Left ventricle myocardium inferior (tissue), 1 donor: Measurements from ENCODE around the gene SLC39A2. TPM values are rescaled to one million over a fixed set of nuclear protein-coding genes. Genes with fewer than 3 reads are reported as not detected.

Experiments used
- DNase-seq: peaks from one replicate; pipeline ENCODE4 v3.0.0-alpha.2; 2020
- H3K27ac ChIP-seq: fragments of 200-600 bp; replicated peaks from 2 replicates; pipeline ENCODE4 v1.8.0; 2021
- H3K27me3 ChIP-seq: fragments of 200-600 bp; 2 replicates; pipeline ENCODE4 v1.8.0; 2021; ENCODE audit warnings: low read depth
- H3K36me3 ChIP-seq: fragments of 200-600 bp; 2 replicates; pipeline ENCODE4 v1.8.0; 2021
- H3K4me1 ChIP-seq: fragments of 200-600 bp; 2 replicates; pipeline ENCODE4 v1.8.0; 2021
- H3K4me3 ChIP-seq: fragments of 200-600 bp; 2 replicates; pipeline ENCODE4 v1.8.0; 2021; ENCODE audit warnings: mild to moderate bottlenecking, moderate library complexity
- H3K9me3 ChIP-seq: fragments of 200-600 bp; replicated peaks from 2 replicates; pipeline ENCODE4 v1.8.0; 2021
- intact Hi-C: fragments of 100-400 bp; cut with micrococcal nuclease; formaldehyde crosslinking; loops from one replicate; pipeline ENCODE4 v1.11.0; 2022
- total RNA-seq: library from RNA; stranded (reverse); fragmentation: NEBNext Ultra II Directional; extraction: Animal tissue kit (Norgen Biotek cat#: 25700); gene quantifications from one replicate; pipeline ENCODE4 v1.2.1, GENCODE V29; 2021
- TF ChIP-seq, protein P1 (sequence below): fragments of 200-600 bp; IDR thresholded peaks from 2 replicates; pipeline ENCODE4 v1.8.0; 2021; ENCODE audit warnings: antibody characterized with exemption, mild to moderate bottlenecking, borderline replicate concordance
- donor health status: DM: no; HTN: yes; CAD: no; lungs with severe emphysema.

SLC39A2 gene
- total RNA-seq, 1 donor from 2014 or later = not detected

GRCh38 chr14:21024585-21025370 is 25.7 kb downstream of the SLC39A2 start, which contains the start of gene NDRG2:
NDRG2 (minus strand) TSS chr14:21025061; CDS start chr14:21023315, 1,746 bp downstream.
- peak within 1 kb of the TSS; percentile 99 for H3K27ac ChIP-seq
- intact Hi-C loops = no loop called here
- peak; percentile 89 for DNase-seq
- TF ChIP-seq, protein P1, sequence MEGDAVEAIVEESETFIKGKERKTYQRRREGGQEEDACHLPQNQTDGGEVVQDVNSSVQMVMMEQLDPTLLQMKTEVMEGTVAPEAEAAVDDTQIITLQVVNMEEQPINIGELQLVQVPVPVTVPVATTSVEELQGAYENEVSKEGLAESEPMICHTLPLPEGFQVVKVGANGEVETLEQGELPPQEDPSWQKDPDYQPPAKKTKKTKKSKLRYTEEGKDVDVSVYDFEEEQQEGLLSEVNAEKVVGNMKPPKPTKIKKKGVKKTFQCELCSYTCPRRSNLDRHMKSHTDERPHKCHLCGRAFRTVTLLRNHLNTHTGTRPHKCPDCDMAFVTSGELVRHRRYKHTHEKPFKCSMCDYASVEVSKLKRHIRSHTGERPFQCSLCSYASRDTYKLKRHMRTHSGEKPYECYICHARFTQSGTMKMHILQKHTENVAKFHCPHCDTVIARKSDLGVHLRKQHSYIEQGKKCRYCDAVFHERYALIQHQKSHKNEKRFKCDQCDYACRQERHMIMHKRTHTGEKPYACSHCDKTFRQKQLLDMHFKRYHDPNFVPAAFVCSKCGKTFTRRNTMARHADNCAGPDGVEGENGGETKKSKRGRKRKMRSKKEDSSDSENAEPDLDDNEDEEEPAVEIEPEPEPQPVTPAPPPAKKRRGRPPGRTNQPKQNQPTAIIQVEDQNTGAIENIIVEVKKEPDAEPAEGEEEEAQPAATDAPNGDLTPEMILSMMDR = no peak
- no peaks in the 10 kb centered on the region for H3K9me3 ChIP-seq
- peaks cover 60% of the 10 kb centered on the region for H3K4me1 ChIP-seq
- no peaks in the 10 kb centered on the region for H3K27me3 ChIP-seq
- H3K4me3 ChIP-seq = peak within 1 kb of the TSS; percentile 83
- peaks cover 25% of the 10 kb centered on the region for H3K36me3 ChIP-seq

DNA sequence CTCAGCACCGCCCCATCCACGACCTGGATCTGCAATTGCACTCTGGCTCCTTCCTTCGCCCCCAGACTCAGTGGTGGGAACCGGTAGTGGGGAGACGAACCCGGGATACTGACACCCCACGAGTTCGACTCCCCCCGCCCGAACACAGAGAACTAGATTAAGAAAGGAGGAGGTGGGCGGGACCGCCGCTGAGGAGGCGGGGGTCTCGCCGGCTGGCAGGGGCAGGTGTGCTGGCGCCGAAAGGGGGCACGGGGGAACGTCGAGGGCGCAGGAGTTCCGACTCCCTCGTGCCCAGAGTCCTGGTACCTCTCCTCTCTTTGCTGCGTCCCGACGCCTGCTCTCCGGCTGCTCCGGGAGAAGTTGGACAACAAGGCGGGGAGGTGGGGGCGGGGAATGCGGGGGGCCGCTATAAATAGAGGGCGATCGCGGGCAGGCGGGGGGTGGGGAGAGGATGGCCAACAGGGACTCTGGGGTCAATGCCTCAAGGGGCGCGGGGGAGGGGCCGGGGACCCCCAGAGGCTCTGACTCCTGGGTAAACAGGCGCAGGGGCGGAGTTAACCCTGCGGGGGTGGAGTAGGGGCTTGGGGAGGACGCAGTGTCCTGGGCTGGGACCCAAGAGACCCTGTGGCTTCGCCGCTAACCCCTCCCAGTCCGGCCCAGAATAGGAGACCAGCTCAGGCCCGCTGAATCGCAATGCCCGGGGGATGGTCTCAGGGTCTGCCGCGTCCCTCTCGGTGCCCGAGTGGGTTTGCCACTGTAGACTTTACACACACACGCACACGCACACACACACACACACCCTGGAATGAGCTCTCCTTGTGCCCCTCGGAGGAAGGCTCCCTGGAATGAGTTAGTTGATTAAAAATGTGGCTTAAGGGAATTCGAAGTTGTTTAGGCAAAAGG is 26.5 kb downstream of the SLC39A2 start:
- TF ChIP-seq, protein P1 = no peak
- intact Hi-C loops = no loop called here
- Histone ChIP-seq H3K27me3 (no peaks in the 10 kb centered on the region), H3K27ac (peak overlapping the region; percentile 99), H3K36me3 (peaks cover 16% of the 10 kb centered on the region), H3K4me1 (peaks cover 57% of the 10 kb centered on the region), H3K4me3 (peak overlapping the region; percentile 83), H3K9me3 (no peaks in the 10 kb centered on the region)
- peak; percentile 91 for DNase-seq

DNA sequence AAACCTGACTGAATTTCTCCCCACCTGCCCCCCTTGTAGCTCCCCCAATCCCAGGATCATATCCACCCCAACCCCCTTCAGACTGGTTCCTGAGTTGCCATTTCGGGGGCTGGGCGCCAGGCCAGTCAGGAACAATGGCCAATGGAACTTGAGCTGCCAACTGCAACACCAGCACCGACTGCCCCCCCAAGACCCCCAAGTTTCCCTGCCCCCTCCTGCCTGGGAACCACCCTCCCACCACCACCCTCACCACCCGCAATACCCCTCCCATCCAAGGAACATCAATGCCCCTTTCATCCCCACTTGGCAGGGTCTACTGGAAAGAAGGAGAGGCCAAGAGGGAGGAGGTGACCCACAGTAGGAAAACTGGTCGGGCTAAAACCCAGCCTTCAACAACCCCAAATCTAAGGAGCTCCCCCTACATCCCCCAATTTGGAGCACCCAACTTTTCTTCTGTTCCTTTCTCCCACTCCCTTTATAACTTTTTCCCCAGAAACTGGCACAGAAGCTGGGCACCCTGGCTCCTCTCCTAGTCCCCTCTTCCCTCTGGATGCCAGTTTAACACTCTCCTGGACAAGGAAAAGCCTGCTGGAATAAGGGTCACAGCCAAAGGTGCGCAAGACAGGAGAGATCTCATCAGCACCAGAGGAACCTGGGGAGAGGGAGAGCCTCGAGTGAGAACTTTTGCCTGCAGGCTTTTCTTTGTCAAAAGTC is 27.3 kb downstream of the SLC39A2 start:
- Histone ChIP-seq H3K4me1 (peaks cover 54% of the 10 kb centered on the region), H3K27me3 (no peaks in the 10 kb centered on the region), H3K27ac (peak overlapping the region; percentile 99), H3K36me3 (peaks cover 8% of the 10 kb centered on the region), H3K4me3 (peak overlapping the region; percentile 83), H3K9me3 (no peaks in the 10 kb centered on the region)
- no peak for DNase-seq
- intact Hi-C loops = no loop called here
- TF ChIP-seq, protein P1 = no peak

GRCh38 chr14:21026988-21027315 is 27.9 kb downstream of the SLC39A2 start:
- no peak for DNase-seq
- peaks cover 50% of the 10 kb centered on the region for H3K4me1 ChIP-seq
- TF ChIP-seq, protein P1 = no peak
- H3K4me3 ChIP-seq = no peak overlapping the region
- peak overlapping the region; percentile 99 for H3K27ac ChIP-seq
- no peaks in the 10 kb centered on the region for H3K27me3 ChIP-seq
- intact Hi-C loops = no loop called here
- no peaks in the 10 kb centered on the region for H3K9me3 ChIP-seq
- peaks cover 3% of the 10 kb centered on the region for H3K36me3 ChIP-seq

DNA sequence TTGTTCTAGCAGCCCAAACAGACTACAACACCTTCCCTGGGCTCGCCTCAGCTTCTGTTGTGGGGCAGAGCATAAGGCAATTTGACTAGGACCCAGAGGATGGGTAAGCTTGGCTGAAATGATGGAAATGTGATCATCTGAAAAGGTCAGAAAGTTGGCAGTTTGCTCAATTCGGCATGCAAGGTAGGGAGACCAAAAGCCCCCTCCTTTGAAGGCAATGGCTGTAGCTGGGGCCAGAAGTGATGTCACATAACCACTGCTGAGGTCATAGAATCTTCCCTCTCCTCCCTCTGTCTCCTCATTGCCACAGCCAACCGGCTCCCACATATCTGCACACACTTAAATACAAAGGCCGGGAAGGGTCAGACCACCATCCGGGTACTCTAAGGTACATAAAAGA is 30.8 kb downstream of the SLC39A2 start, which contains the start of gene TPPP2:
TPPP2 (plus strand) TSS at position 301 of the 400 bp plus-strand sequence. CDS start 365 bp downstream, outside the sequence.
- Histone ChIP-seq H3K4me1 (peaks cover 21% of the 10 kb centered on the region), H3K27ac (no peak within 1 kb of the TSS)
- intact Hi-C loops = no loop called here

More for the DNA sequence above, 30.8 kb downstream of the SLC39A2 start, which contains the start of gene TPPP2:
- TF ChIP-seq, protein P1 = no peak
- Histone ChIP-seq H3K36me3 (no peaks in the 10 kb centered on the region), H3K9me3 (no peaks in the 10 kb centered on the region), H3K27me3 (no peaks in the 10 kb centered on the region), H3K4me3 (no peak within 1 kb of the TSS)
- DNase-seq = no peak
